Forelimb muscle (tissue), 1 donor: ENCODE measurements around the gene CACNB4. TPM values are rescaled to one million over a fixed set of nuclear protein-coding genes. Genes with fewer than 3 reads are reported as not detected.

Source experiments
- DNase-seq: peaks from one replicate; pipeline ENCODE4 v3.0.0-alpha.2; 2013; ENCODE audit warnings: low read depth
- polyA plus RNA-seq: library from polyadenylated mRNA; unstranded; fragments of 120-200 nt; gene quantifications from one replicate; pipeline ENCODE4 v1.2.1, GENCODE V29; 2013; ENCODE audit not compliant: insufficient read length

CACNB4 gene
- polyA plus RNA-seq, 1 donor = 3.9 TPM

- no peak for DNase-seq
Observed at GRCh38 chr2:151786077-151786476, 312.8 kb downstream of the CACNB4 start.

- no peak for DNase-seq
Observed at GRCh38 chr2:151783133-151783520, 315.7 kb downstream of the CACNB4 start.

Other genes with a start within 250 kb of the CACNB4 start
- gene STAM2, start 76.7 kb upstream of the CACNB4 start, polyA plus RNA-seq = 18.7 TPM
- gene FMNL2, start 236.1 kb upstream of the CACNB4 start, polyA plus RNA-seq = 22.4 TPM